B cell (primary cell): ENCODE results near the gene CAMTA1. TPM values are rescaled to one million over a fixed set of nuclear protein-coding genes. Genes with fewer than 3 reads are reported as not detected.

ENCODE experiments used
- ATAC-seq: fragments of 200-7000 bp; cut with Tn5 transposase; one replicate; pipeline ENCODE4 v1.10.0; 2021; ENCODE audit warnings: low read depth, mild to moderate bottlenecking, moderate number of reproducible peaks, moderate library complexity
- CTCF ChIA-PET: fragments of 350-600 bp; sonication (Branson Sonifier 250); formaldehyde crosslinking; loops from one replicate; lab custom pipeline; 2021; ENCODE audit warnings: antibody characterized with exemption, inconsistent platforms; lab: Charles Lee
- POLR2A ChIA-PET: fragments of 350-600 bp; sonication (Branson Sonifier 250); formaldehyde crosslinking; loops from one replicate; lab custom pipeline; 2021; ENCODE audit warnings: antibody characterized with exemption; lab: Charles Lee
- DNase-seq: peaks from one replicate; pipeline ENCODE4 v3.0.0; 2013
- H2AFZ ChIP-seq: 2 replicates; pipeline ENCODE4 v1.6.1; 2012; ENCODE audit warnings: mild to moderate bottlenecking, low read depth, low read length; ENCODE audit not compliant: insufficient read depth, poor library complexity, severe bottlenecking
- H3K27ac ChIP-seq, 2 donors: 1 replicate in 1 of 2; 2 replicates in 1 of 2; pipeline ENCODE4 v1.5.1; 2012 to 2013; ENCODE audit warnings: low read length in 2 of 2, mild to moderate bottlenecking in 2 of 2, moderate library complexity in 1 of 2
- H3K27me3 ChIP-seq, 4 experiments: fragments of 200-600 bp in 1 of 4; sonication (generic) in 1 of 4; replicated peaks in 1 of 4; 1 replicate in 2 of 4; 2 replicates in 2 of 4; pipeline versions ENCODE4 v1.6.1 to v1.7.0; 2013 to 2016; ENCODE audit warnings: low read length in 3 of 4, mild to moderate bottlenecking in 2 of 4, mixed read lengths in 1 of 4, moderate library complexity in 1 of 4; ENCODE audit not compliant: insufficient read depth in 4 of 4, control insufficient read depth in 3 of 4; ENCODE audit errors: control extremely low read depth in 1 of 4
- H3K36me3 ChIP-seq, 2 experiments: replicated peaks in 1 of 2; 1 replicate in 1 of 2; 2 replicates in 1 of 2; pipeline versions ENCODE4 v1.6.1 to v1.7.1; 2013; ENCODE audit warnings: low read length in 1 of 2; ENCODE audit not compliant: insufficient read depth in 2 of 2, control insufficient read depth in 1 of 2; ENCODE audit errors: control extremely low read depth in 1 of 2, extremely low read depth in 1 of 2
- H3K4me1 ChIP-seq, 2 donors: fragments of 200-600 bp in 1 of 2; sonication (generic) in 1 of 2; 1 replicate in 1 of 2; 2 replicates in 1 of 2; pipeline versions ENCODE4 v1.5.1 to v1.6.1; 2013 to 2017; ENCODE audit warnings: low read length in 2 of 2; ENCODE audit not compliant: control insufficient read depth in 2 of 2, insufficient read depth in 2 of 2
- H3K4me2 ChIP-seq: replicated peaks from 2 replicates; pipeline ENCODE3; 2012; ENCODE audit warnings: mild to moderate bottlenecking, low read depth, low read length; ENCODE audit not compliant: poor library complexity, severe bottlenecking
- H3K4me3 ChIP-seq, 5 experiments: fragments of 200-600 bp in 1 of 5; sonication (generic) in 1 of 5; 1 replicate in 3 of 5; 2 replicates in 2 of 5; pipeline versions ENCODE4 v1.5.1 to v1.7.0; 2011 to 2016; ENCODE audit warnings: low read length in 4 of 5, mild to moderate bottlenecking in 4 of 5, low read depth in 2 of 5, control low read depth in 1 of 5, moderate library complexity in 1 of 5; ENCODE audit not compliant: insufficient read depth in 1 of 5; ENCODE audit errors: control extremely low read depth in 1 of 5, extremely low read depth in 1 of 5
- H3K79me2 ChIP-seq: fragments of 200-600 bp; sonication (generic); one replicate; pipeline ENCODE4 v1.6.0; 2016; ENCODE audit warnings: low read length; ENCODE audit not compliant: control insufficient read depth, insufficient read depth
- H3K9ac ChIP-seq: fragments of 200-600 bp; sonication (generic); 2 replicates; pipeline ENCODE4 v1.6.1; 2017; ENCODE audit warnings: mild to moderate bottlenecking, low read length, moderate library complexity
- H3K9me3 ChIP-seq, 3 donors: one replicate each; pipeline versions ENCODE4 v1.6.1 to v1.7.1; 2013; ENCODE audit warnings: low read length in 2 of 3; ENCODE audit not compliant: control insufficient read depth in 2 of 3, insufficient read depth in 1 of 3; ENCODE audit errors: control extremely low read depth in 1 of 3
- H4K20me1 ChIP-seq: 2 replicates; pipeline ENCODE4 v1.6.0; 2012; ENCODE audit warnings: mild to moderate bottlenecking, low read length; ENCODE audit not compliant: insufficient read depth, control insufficient read depth, poor library complexity, severe bottlenecking
- H3K27ac Mint-ChIP-seq: one replicate; pipeline ENCODE4 v1.8.0; 2021; ENCODE audit warnings: mixed read lengths
- H3K27me3 Mint-ChIP-seq: one replicate; pipeline ENCODE4 v1.8.0; 2021; ENCODE audit warnings: mixed read lengths
- H3K4me1 Mint-ChIP-seq: one replicate; pipeline ENCODE4 v1.8.0; 2021; ENCODE audit warnings: mixed read lengths
- H3K4me3 Mint-ChIP-seq: one replicate; pipeline ENCODE4 v1.8.0; 2021; ENCODE audit warnings: mixed read lengths
- H3K9me3 Mint-ChIP-seq: one replicate; pipeline ENCODE4 v1.8.0; 2022; ENCODE audit warnings: mixed read lengths; ENCODE audit not compliant: insufficient read depth
- EZH2 ChIP-seq: IDR thresholded peaks from 2 replicates; pipeline ENCODE4 v1.6.1; 2012; ENCODE audit warnings: borderline replicate concordance, low read depth, mild to moderate bottlenecking, moderate library complexity, low read length; ENCODE audit not compliant: insufficient read depth, poor library complexity, severe bottlenecking
- WGBS: methylation state at CpG from one replicate; pipeline ENCODE4 v1.1.5; 2013; ENCODE audit warnings: missing lambda C conversion rate; ENCODE audit not compliant: insufficient coverage; 5-methylcytosine and 5-hydroxymethylcytosine counted together
- intact Hi-C: fragments of 100-400 bp; cut with micrococcal nuclease; formaldehyde crosslinking; loops from one replicate; pipeline ENCODE4 v1.10.0; 2022
- polyA plus RNA-seq: library from polyadenylated mRNA; depleted of rRNA; stranded (reverse); fragments of >200 nt; gene quantifications from 2 replicates; pipeline ENCODE4 v1.2.3, GENCODE V29; 2012
- total RNA-seq, 2 donors: library from RNA; stranded (reverse); fragments of 120-200 nt in 1 of 2; gene quantifications; 1 replicate in 1 of 2; 2 replicates in 1 of 2; pipeline versions ENCODE4 v1.2.3 to v1.2.4, GENCODE V29; 2013 to 2022
- TF ChIP-seq, protein P1 (sequence below): fragments of 200-600 bp; IDR thresholded peaks from one replicate; pipeline ENCODE4 v1.8.0; 2022; ENCODE audit warnings: antibody characterized with exemption, mild to moderate bottlenecking

CAMTA1 gene
- total and polyA plus RNA-seq, 2 donors (not counting 1 experiment from before 2014, with no cell fraction given): 42.2 to 45.7 TPM

DNA sequence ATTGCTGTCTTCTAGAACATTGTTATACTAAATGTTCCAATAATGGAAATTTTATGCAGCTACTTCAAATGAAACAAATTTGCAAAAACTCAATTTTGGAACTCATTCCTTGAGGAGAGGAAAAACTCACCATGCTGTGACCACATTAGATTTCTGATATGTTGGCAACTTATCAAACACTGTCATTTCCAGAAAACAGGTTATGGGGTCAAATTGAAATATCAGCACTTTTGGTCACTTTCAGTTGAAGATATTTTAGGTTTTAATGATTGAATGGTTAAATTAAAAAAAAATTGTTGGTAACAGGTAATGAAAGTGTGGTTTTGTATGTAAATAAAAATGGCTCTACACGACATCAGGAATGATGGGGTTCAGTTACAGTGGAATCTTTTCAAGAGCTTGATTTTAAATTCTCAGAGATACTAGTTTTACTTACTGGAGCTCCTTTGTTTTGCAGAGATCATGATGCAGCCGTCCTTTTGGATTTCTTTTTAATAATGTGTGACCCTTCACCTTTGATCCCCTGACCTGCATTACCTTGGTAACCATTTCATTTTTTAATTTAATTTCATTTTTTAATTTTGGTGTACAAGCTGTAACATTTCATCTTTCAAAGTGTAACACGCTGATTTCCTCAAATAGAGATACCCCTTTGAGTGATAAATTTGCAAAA, 86.2 kb downstream of the CAMTA1 start:
- no peaks in the 10 kb centered on the region for H3K27me3 Mint-ChIP-seq
- no CpG with 5 or more reads among the region's 3 CpGs for WGBS
- ATAC-seq (no peak), DNase-seq (no peak)
- Histone ChIP-seq H3K4me1 (no peaks in the 10 kb centered on the region), H3K9me3 (no peaks in the 10 kb centered on the region), H2AFZ (no peak overlapping the region), H3K79me2 (peaks cover 5% of the 10 kb centered on the region), H3K4me2 (no peak overlapping the region), H3K27me3 (no peaks in the 10 kb centered on the region), H3K9ac (no peak overlapping the region), H3K27ac (no peak overlapping the region), H4K20me1 (peaks cover 14% of the 10 kb centered on the region), H3K36me3 (peaks cover 1 to 13% of the 10 kb centered on the region in 2 experiments), H3K4me3 (no peak overlapping the region)
- ChIA-PET POLR2A (no interaction called here), CTCF (interaction anchor here (5.6 kb wide), 1 partner anchor 18 kb away, joined by 29 read pairs; no protein-coding TSS in a partner anchor)
- no peaks in the 10 kb centered on the region for H3K9me3 Mint-ChIP-seq
- no peak for TF ChIP-seq EZH2
- TF ChIP-seq, protein P1, sequence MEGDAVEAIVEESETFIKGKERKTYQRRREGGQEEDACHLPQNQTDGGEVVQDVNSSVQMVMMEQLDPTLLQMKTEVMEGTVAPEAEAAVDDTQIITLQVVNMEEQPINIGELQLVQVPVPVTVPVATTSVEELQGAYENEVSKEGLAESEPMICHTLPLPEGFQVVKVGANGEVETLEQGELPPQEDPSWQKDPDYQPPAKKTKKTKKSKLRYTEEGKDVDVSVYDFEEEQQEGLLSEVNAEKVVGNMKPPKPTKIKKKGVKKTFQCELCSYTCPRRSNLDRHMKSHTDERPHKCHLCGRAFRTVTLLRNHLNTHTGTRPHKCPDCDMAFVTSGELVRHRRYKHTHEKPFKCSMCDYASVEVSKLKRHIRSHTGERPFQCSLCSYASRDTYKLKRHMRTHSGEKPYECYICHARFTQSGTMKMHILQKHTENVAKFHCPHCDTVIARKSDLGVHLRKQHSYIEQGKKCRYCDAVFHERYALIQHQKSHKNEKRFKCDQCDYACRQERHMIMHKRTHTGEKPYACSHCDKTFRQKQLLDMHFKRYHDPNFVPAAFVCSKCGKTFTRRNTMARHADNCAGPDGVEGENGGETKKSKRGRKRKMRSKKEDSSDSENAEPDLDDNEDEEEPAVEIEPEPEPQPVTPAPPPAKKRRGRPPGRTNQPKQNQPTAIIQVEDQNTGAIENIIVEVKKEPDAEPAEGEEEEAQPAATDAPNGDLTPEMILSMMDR: no peak
- intact Hi-C loops: no loop called here
- H3K27ac Mint-ChIP-seq: no peak overlapping the region
- no peak overlapping the region for H3K4me3 Mint-ChIP-seq
- H3K4me1 Mint-ChIP-seq: peaks cover 18% of the 10 kb centered on the region

DNA sequence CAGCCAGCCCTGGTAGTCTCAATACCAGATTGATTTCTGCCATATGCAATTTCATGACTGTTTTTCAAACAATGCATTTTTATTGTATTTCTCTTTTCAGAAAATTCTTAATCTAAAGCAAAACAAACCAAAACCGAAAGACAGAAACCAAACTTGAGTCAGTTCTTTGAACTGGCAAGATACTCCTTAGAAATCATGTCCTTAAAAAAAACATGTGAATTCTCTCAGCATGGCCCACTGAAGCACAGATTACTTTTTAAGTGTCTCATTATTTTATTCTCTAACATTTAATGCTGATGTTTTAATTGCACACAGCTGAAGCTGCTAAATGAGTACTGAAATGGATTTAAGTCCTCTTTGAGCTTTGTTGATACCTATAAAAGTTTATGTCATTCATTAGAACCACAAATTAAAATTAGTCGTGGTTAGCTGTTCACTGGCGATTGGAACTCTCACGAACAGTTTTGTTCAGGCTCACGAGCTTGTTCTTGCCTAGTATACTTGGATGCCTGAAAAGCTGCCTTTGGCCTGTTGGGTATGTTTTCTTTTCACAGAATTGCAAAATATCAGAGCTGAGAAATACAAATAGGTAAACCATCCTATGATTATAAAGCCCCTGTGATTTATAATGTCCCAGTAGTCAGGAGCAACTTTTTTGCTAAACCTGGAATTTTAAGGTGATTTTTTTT, 87.5 kb downstream of the CAMTA1 start:
- ChIA-PET POLR2A (no interaction called here), CTCF (interaction anchor here (0.6 to 5.6 kb wide), 2 partner anchors 17 to 237 kb away, joined by 3 to 29 read pairs; no protein-coding TSS in a partner anchor)
- no peak for ATAC-seq
- no peak for DNase-seq
- Histone ChIP-seq H3K4me3 (no peak overlapping the region), H3K9ac (no peak overlapping the region), H3K4me1 (no peaks in the 10 kb centered on the region), H3K27ac (no peak overlapping the region), H3K36me3 (peaks cover 1 to 16% of the 10 kb centered on the region in 2 experiments), H3K4me2 (no peak overlapping the region), H4K20me1 (peaks cover 14% of the 10 kb centered on the region), H3K27me3 (no peaks in the 10 kb centered on the region), H3K9me3 (no peaks in the 10 kb centered on the region), H3K79me2 (peaks cover 4% of the 10 kb centered on the region), H2AFZ (no peak overlapping the region)
- Mint-ChIP-seq H3K9me3 (no peaks in the 10 kb centered on the region), H3K27me3 (no peaks in the 10 kb centered on the region), H3K4me3 (no peak overlapping the region), H3K4me1 (peaks cover 17% of the 10 kb centered on the region), H3K27ac (no peak overlapping the region)
- WGBS: no CpG with 5 or more reads among the region's 5 CpGs
- intact Hi-C loops: no loop called here
- TF ChIP-seq EZH2: no peak
- TF ChIP-seq, protein P1: no peak
